ENCODE data around the gene MCF2L. TPM values are rescaled to one million over a fixed set of nuclear protein-coding genes. Genes with fewer than 3 reads are reported as not detected.

MCF2L gene
- total RNA-seq, 4 donors from 2014 or later = 10.2 to 25.4 (median 16.9) TPM

GRCh38 chr13:112964971-112965492 is 4.0 kb upstream of the MCF2L start:
- no peak for DNase-seq
- no peaks in the 10 kb centered on the region for H3K9me3 ChIP-seq
- WGBS, 2 donors = 29 to 64% methylated on average over 2 to 10 of the region's 12 CpGs
- H3K27ac ChIP-seq = peak overlapping the region in 2 of 4 donors; percentile 44 to 66
- no peaks in the 10 kb centered on the region for H3K36me3 ChIP-seq
- intact Hi-C loops (cut with DNase I) = no loop called here
- no peak for TF ChIP-seq CTCF (IDR thresholded peaks at IDR 0.05)
- TF ChIP-seq POLR2A (IDR thresholded peaks at IDR 0.05) = no peak
- peaks cover 0 to 40% (median 2%) of the 10 kb centered on the region in 4 donors for H3K27me3 ChIP-seq
- peaks cover 0 to 22% (median 11%) of the 10 kb centered on the region in 3 donors for H3K4me1 ChIP-seq
- peak overlapping the region in 1 of 4 donors; percentile 26 for H3K4me3 ChIP-seq

- H3K4me3 ChIP-seq = no peak overlapping the region
- WGBS, 2 donors = 81 to 87% methylated on average over 5 to 9 of the region's 16 CpGs
- H3K36me3 ChIP-seq = no peaks in the 10 kb centered on the region
- no peaks in the 10 kb centered on the region for H3K9me3 ChIP-seq
- peaks cover 0 to 47% (median 2%) of the 10 kb centered on the region in 4 donors for H3K27me3 ChIP-seq
- DNase-seq = no peak
- H3K27ac ChIP-seq = peak overlapping the region in 2 of 4 donors; percentile 44 to 66
- no peak for TF ChIP-seq POLR2A (IDR thresholded peaks at IDR 0.05)
- TF ChIP-seq CTCF (IDR thresholded peaks at IDR 0.05) = no peak
- peaks cover 0 to 28% (median 13%) of the 10 kb centered on the region in 3 donors for H3K4me1 ChIP-seq
- intact Hi-C loops (cut with DNase I) = no loop called here
Observed at GRCh38 chr13:112965573-112966115, 3.4 kb upstream of the MCF2L start.

- WGBS, 2 donors = 82 to 95% methylated on average over 3 to 4 of the region's 6 CpGs
- H3K27me3 ChIP-seq = peaks cover 0 to 58% (median 2%) of the 10 kb centered on the region in 4 donors
Observed at GRCh38 chr13:112966776-112967175, 2.2 kb upstream of the MCF2L start.

GRCh38 chr13:112967686-112968379 is 1.2 kb upstream of the MCF2L start:
- peaks cover 0 to 30% (median 13%) of the 10 kb centered on the region in 3 donors for H3K4me1 ChIP-seq
- intact Hi-C loops (cut with DNase I) = no loop called here
- H3K9me3 ChIP-seq = no peaks in the 10 kb centered on the region
- peak overlapping the region in 2 of 4 donors; percentile 29 to 64 for H3K27ac ChIP-seq
- H3K4me3 ChIP-seq = peak overlapping the region; percentile 31 to 74 (median 57)
- H3K36me3 ChIP-seq = no peaks in the 10 kb centered on the region
- H3K27me3 ChIP-seq = peaks cover 0 to 60% (median 2%) of the 10 kb centered on the region in 4 donors
- no peak for DNase-seq
- WGBS, 2 donors = 87 to 90% methylated on average over 14 to 17 of the region's 22 CpGs
- TF ChIP-seq POLR2A (IDR thresholded peaks at IDR 0.05) = no peak

More at GRCh38 chr13:112966776-112967175, 2.2 kb upstream of the MCF2L start:
- Histone ChIP-seq H3K4me3 (no peak overlapping the region), H3K36me3 (no peaks in the 10 kb centered on the region), H3K27ac (no peak overlapping the region), H3K4me1 (peaks cover 0 to 30% (median 13%) of the 10 kb centered on the region in 3 donors), H3K9me3 (no peaks in the 10 kb centered on the region)
- TF ChIP-seq POLR2A (IDR thresholded peaks at IDR 0.05) = no peak
- intact Hi-C loops (cut with DNase I) = no loop called here
- DNase-seq = no peak

GRCh38 chr13:112968380-112968909 is 569 bp upstream of the MCF2L start:
- Histone ChIP-seq H3K27ac (peak overlapping the region; percentile 3 to 64 (median 38)), H3K4me1 (peaks cover 0 to 30% (median 13%) of the 10 kb centered on the region in 3 donors)
- no peak for DNase-seq

More at GRCh38 chr13:112968380-112968909, 569 bp upstream of the MCF2L start:
- Histone ChIP-seq H3K4me3 (peak overlapping the region; percentile 31 to 74 (median 57)), H3K9me3 (no peaks in the 10 kb centered on the region), H3K36me3 (no peaks in the 10 kb centered on the region), H3K27me3 (peaks cover 0 to 60% (median 2%) of the 10 kb centered on the region in 4 donors)
- WGBS, 2 donors = 0% methylated on average over 1 to 18 of the region's 52 CpGs
- intact Hi-C loops (cut with DNase I) = no loop called here
- peak in 4 of 6 experiments; percentile 8 to 48 (median 26) for TF ChIP-seq CTCF (IDR thresholded peaks at IDR 0.05)
- TF ChIP-seq POLR2A (IDR thresholded peaks at IDR 0.05) = no peak
